Stimulated activated CD8-positive, alpha-beta memory T cell treated with anti-CD3 and anti-CD28 coated beads, Interleukin-7, amount 100 ng/mL, for 24 hours (primary cell): ENCODE results near the gene MPST.
"Not testable (repeated sequence)": the region's sequence is repeated elsewhere in the genome, so short reads cannot be mapped to it uniquely, and the experiment has no call there.

Experiments
- DNase-seq: peaks from one replicate; pipeline ENCODE4 v3.0.0-alpha.2; 2020; ENCODE audit warnings: low read depth

Gene MPST

DNA sequence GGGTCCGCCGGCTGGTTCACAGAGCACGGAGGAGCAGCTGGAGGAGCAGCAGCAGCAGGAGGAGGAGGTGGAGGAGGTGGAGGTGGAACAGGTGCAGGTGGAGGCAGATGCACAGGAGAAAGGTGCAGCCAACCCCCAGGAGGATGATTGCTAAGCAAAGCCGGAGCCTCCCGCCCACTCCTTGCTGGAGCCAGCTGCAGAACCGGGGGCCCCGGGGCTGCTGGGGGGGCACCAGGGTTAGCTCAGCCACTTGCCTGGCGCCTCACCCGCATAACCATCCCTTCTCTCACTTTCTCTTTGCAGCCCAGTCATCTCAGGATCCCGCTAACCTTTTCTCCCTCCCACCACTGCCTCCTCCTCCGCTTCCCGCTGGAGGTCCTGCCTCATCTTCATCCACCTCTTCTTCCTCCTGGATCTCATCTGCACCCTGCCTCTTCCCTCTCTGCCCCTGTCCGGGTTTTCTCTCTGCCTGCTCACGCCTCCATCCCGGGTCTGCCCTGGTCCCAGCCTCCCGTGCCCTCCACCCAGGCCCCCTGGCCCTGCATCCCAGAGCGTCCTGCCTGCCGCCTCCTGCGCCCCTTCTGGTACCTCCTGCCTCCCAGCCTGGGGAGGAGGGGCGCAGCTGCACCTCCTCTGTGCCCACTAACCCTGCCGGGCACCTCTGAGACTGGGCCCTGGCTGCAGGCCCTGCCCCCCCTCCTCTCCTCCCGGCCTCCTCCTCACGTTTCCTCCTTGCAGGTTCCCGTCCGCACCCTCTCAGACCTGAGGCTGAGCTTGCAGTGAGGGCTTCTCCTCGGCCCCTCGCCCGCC is 41.5 kb downstream of the MPST start:
- no peak for DNase-seq

GRCh38 chr22:37061611-37062375 is 42.3 kb downstream of the MPST start:
- DNase-seq: no peak

DNA sequence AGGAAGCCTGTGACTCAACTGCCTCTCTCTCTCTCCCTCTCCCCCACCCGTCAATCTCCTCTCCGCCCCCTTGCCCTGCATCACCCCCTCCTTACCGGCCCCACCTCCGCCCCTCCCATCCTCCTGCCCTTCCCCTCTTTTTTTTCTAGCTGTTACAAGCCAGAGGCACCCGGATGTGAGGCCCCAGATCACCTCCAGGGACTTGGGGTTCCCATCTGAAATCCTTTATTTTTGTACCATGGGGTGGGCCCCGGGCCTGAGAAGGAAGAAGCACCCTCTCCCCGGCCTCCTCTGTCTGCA is 42.8 kb downstream of the MPST start:
- no peak for DNase-seq

DNA sequence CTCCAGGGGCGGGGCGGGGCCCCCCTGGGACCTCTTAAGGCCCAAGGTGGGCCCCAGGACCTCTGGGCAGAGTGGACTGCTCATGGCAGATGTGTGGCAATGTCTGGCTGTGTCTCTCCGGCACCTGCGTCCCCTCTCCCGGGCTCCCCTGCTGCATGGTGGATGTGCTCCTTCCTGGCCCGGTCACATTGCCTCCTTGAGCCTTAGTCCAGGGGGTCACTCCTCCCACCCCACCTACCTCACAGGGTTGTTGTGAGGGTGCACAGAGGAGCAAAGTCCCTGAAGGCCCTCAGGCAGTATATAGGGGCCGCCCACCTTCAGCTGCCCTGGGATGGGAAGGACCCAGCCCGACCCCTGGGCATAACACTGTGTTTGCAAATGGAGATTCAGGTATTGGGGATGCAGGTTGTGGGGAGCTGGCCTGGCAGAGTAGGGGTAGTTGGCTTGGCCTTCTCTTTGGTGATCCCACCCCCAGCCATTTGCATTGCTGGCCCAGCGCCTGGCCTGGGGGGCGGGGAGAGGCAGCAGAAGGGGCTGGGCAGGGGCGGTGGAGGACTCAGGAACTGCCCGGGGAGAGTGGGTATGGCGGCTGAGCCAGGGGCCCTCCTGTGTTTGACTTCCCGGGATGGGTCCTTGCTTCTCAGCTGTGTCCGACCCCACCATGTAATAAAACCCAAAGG is 43.3 kb downstream of the MPST start:
- no peak for DNase-seq

DNA sequence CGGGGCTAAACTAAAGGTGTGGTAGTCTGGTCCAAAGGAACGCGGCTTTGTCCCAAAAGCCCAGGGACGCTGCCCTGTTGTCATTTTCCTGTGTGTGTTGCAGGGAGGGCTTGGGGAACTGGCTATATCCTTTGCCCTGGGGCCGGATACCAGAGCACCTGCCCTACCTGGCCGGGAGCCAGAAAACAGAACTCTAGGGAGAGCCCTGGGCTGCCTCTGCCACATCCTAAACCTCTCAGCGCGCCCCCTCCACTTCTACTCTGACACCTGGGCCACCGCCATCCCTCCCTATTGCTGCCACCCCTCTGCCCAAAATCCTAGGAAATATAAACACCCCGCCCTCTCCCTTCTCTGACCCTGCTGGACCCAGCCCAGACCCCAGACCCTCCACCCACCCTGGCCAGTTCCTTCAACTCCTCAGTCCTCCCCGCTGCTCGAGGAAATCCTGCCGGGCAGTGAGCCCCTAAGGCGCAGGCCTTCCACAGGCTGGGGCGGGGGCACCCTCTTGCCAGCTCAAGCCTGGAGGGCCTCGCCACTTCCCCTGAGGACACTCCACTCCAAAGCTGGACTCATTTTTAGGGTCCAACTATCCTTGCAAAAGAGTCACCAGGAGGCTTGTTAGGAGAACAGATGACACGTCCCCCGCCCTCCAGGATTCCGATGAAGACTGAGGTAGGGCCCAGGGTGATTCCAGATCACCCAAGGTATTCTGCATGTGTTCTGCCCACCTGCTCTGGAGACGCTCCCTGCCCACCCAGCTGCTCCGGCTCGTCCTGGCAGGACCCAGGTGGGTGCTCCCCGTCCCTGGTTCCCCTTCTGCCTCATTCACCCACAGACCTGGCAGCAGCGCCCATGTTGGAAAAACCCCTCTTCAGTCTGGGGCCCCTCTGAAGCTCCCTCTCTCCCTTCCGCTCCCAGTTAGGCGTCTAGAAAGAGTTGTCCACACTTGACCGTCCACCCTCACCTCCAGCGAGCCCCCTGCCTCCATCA is 44.2 kb downstream of the MPST start:
- DNase-seq: no peak

DNA sequence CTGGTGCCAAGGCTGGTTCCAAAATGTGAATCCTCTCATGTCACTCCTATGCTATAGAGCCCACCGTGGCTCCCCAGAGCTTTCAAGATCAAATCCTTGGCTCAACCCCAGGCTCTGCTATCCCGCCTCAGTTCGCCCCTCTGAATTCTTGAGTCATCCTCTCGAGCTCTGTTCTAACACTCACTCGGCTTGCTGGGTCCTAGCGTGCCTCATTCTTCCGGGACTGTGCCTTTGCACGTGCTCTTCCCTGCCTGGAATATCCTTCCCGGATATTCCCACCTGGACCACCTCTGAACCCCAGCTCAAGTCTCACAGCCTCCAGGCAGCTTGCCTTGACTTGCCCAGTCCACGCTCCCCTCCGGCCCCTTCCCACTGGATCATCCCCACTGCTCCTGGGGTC is 45.0 kb downstream of the MPST start:
- no peak for DNase-seq

DNA sequence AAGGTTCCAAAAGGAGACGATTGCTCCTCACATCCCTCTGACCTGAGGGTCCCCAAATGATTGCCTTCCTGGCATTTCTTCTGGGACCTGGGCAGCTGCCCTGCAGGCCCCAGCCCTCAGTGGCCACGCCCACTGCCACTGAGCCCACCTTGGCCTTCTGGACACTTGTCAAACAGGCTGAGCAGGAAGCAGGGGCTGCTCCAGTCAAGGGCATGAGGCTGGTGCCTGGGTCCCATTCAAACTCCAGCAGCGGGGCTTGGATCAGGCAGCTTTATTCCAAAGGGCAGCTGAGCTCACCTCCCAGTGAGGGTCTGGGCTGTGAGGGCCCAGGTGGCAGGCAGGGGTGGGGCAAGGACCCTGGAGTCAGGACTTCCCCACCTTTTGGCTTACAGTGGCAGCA is 45.6 kb downstream of the MPST start:
- DNase-seq: no peak

GRCh38 chr22:37065961-37066360 is 46.4 kb downstream of the MPST start:
- DNase-seq: no peak

- DNase-seq: no peak
These were observed 47.9 kb downstream of the MPST start for GRCh38 chr22:37067428-37067827.

- no peak for DNase-seq
These were observed 49.3 kb downstream of the MPST start for GRCh38 chr22:37068859-37069258.

DNA sequence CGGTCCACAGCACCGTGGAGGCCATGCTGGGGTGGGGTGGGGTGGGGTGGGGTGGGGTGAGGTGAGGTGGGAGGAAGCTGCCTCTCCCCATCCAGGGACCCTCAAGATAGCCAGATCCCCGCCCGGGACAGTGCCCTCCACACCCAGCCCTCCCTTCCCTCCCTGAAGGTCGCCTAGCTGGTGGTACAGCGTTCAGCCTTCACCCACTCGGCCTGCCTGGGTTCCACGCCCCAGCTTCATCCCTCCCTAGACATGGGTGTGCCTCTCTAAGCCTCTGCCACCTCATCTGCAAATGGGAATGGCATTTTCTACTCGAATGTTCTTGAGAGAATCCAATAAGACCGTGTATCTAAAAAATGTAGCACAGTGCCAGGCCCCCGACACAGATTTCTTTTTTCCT is 49.8 kb downstream of the MPST start:
- DNase-seq: no peak

DNA sequence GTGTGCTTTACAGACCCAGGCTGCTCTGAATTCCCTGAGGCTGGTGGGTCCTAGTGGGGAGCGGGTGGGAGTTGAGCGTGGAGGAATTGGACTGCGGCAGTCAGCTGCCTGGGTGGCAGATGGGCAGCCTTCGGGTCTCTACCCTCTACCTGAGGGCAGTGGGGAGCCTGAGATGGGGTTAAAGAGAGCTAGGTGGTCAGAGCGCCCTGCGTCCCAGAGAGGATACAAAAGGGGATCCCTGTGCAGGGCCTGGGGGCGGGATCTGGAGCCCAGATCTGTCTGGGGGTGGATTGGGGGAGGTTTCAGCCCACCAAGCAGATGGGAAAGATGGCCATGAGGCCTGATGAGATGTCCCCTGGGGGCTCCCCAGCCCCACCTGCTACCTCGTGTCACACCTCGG is 50.2 kb downstream of the MPST start:
- DNase-seq: no peak

DNA sequence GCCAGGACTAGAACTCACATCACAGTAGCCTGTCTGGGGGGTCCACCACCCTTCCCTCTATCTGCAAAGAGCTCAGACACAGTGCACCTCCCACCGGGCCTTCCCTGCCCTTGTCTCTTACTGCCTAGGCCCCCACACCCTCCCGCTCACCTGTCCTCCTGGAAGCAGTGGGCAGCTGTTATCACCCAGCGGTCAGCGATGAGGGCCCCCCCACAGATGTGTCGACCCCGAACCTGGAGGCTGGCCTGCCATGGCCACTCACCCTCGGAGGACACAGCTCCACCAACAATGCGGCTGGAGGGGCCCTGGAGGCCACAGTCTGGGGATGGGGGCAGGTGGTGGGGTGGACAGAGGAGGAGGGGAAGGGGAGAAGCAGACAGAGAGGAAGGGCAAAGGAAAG is 50.8 kb downstream of the MPST start:
- no peak for DNase-seq

DNA sequence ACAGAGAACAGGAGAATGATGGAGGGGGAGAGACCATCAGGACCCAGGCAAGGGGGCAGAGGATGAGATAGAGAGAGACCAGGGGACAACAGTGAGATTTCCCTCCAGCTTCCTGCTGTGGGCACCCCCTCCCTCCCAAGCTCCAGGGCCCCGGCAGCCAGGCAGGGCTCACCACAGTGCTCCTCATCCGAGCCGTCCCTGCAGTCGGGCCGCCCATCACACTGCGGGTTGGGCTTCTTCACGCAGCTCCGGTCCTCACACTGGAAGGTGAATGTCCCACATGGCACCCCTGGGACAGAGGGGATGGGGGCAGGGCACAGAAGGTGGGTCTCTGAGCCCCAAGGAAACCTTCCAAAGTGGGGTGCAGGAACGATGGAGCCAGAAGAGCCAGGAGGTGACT is 51.2 kb downstream of the MPST start:
- no peak for DNase-seq

- DNase-seq: not testable (repeated sequence)
These were observed 52.5 kb downstream of the MPST start for GRCh38 chr22:37071850-37072592.

DNA sequence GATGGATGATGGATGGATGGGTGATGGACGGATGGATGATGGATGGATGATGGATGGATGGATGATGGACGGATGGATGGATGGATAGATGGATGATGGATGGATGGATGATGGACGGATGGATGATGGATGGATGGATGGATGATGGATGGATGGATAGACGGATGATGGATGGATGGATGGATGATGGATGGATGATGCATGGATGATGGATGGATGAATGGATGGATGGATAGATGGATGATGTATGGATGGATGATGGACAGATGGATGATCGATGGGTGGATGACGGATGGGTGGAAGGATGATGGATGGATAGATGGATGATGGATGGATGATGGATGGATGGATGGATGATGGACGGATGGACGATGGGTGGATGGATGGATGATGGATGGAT is 53.1 kb downstream of the MPST start:
- DNase-seq: no peak

DNA sequence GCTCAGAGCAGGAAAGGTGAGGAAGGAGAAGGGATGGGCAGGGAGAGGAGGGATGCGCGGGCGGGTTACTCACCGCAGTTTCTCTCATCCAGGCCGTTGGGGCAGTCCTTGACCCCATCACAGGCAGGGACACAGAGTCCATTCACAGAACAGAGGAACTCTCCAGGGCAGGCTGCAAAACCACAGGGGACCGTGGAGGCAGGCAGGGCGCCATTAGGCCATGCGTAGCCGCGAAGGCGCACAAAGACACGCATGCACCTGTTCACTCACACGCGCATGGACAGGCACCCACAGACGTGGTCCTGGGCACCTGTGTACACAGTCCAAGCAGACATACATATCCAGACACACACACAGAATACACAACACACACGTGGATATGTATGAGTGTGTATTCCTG is 55.0 kb downstream of the MPST start:
- DNase-seq: no peak

GRCh38 chr22:37075046-37075445 is 55.5 kb downstream of the MPST start:
- no peak for DNase-seq

DNA sequence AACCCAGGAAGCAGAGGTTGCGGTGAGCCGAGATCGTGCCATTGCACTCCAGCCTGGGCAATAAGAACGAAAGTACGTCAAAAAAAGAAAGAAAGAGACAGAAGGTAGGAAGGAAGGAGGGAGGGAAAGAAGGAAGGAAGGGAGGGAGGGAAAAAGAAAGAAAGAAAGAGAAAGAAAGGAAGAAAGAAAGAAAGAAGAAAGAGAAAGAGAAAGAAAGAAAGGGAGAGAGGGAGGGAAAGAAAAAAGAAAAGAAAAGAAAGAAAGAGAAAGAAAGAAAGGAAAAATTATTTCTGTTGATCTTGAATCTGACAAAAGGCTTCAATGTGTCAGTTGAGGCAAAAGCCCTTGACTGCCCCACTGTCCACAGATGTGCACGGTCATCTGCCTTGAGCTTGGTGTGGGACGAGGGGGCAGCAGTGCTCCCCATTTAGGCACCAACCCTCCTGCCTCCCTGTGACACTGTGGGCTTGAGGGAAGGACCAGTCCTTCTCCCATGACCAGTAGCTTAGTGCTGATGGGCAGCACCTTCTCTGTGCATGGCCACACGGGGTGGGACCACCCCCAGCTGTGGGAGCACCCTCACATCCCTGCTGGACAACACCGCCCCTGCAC is 56.4 kb downstream of the MPST start:
- DNase-seq: no peak

DNA sequence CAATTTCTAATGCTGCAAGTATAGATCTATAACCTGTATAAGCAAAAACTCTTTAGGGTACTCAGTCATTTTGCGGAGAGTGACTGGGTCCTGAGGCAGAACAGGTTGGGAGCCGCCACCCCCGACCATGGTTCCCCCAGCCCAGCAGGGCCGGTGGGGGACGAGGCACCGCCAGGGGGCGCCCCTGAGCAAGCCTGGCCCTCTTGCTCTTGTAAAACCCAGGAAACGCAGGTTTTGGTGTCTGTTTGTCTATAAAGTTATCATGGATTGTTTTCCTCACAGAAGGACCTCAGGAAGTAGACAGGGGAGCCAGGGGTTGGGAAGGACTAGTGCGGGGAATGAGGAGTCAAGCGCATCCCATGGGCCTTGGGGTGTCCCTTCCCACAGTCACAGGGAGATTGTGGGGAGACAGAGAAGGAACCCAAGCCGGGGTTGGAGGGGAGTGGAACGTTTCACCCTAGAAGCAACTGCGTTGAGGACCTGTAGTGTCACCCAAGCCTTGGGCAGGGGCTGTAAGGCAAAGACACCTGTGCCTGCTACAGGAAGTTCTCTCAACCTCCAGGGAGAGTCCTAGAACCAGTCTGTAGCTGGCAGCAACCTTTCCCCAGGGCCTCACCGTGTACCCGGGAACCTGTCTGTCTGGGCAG is 58.4 kb downstream of the MPST start:
- DNase-seq: peak; percentile 84
